ENCODE results near the gene COCH.

DNA sequence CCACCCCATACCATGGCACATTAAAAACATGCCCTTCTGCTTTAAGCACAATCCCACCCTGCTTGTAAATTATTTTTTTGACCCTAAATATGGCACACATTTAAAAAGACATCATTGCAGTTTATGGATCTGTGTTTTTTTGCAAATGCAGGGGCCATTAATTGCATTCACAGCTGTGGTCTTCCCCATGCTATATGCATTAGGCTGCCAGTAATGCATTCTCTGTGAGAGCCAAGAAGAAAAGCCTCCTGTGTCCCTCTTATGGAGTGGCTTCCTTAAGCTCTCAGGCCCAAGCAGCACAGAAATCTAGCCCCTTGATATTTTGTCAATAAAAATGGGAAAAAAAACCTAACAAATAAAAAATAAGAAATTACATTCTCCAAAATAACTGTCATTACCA lies 20.4 kb upstream of the COCH start:
- TF ChIP-seq, protein P1, sequence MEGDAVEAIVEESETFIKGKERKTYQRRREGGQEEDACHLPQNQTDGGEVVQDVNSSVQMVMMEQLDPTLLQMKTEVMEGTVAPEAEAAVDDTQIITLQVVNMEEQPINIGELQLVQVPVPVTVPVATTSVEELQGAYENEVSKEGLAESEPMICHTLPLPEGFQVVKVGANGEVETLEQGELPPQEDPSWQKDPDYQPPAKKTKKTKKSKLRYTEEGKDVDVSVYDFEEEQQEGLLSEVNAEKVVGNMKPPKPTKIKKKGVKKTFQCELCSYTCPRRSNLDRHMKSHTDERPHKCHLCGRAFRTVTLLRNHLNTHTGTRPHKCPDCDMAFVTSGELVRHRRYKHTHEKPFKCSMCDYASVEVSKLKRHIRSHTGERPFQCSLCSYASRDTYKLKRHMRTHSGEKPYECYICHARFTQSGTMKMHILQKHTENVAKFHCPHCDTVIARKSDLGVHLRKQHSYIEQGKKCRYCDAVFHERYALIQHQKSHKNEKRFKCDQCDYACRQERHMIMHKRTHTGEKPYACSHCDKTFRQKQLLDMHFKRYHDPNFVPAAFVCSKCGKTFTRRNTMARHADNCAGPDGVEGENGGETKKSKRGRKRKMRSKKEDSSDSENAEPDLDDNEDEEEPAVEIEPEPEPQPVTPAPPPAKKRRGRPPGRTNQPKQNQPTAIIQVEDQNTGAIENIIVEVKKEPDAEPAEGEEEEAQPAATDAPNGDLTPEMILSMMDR (conservative IDR thresholded peaks at IDR 0.05; ENCODE audit: low read depth in 2 of 2) = no peak
- TF ChIP-seq EZH2 (IDR thresholded peaks at IDR 0.05; ENCODE audit: low read depth, unreplicated experiment) = no peak
- no peak for TF ChIP-seq CREB1 (CRISPR knock-in tag; IDR thresholded peaks at IDR 0.05; ENCODE audit: low read depth)
- no peak for TF ChIP-seq POLR2AphosphoS5 (IDR thresholded peaks at IDR 0.05; ENCODE audit: low read depth)
- TF ChIP-seq, protein P2, sequence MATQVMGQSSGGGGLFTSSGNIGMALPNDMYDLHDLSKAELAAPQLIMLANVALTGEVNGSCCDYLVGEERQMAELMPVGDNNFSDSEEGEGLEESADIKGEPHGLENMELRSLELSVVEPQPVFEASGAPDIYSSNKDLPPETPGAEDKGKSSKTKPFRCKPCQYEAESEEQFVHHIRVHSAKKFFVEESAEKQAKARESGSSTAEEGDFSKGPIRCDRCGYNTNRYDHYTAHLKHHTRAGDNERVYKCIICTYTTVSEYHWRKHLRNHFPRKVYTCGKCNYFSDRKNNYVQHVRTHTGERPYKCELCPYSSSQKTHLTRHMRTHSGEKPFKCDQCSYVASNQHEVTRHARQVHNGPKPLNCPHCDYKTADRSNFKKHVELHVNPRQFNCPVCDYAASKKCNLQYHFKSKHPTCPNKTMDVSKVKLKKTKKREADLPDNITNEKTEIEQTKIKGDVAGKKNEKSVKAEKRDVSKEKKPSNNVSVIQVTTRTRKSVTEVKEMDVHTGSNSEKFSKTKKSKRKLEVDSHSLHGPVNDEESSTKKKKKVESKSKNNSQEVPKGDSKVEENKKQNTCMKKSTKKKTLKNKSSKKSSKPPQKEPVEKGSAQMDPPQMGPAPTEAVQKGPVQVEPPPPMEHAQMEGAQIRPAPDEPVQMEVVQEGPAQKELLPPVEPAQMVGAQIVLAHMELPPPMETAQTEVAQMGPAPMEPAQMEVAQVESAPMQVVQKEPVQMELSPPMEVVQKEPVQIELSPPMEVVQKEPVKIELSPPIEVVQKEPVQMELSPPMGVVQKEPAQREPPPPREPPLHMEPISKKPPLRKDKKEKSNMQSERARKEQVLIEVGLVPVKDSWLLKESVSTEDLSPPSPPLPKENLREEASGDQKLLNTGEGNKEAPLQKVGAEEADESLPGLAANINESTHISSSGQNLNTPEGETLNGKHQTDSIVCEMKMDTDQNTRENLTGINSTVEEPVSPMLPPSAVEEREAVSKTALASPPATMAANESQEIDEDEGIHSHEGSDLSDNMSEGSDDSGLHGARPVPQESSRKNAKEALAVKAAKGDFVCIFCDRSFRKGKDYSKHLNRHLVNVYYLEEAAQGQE (IDR thresholded peaks at IDR 0.05; ENCODE audit: unreplicated experiment) = no peak
- no peak for TF ChIP-seq NANOG (IDR thresholded peaks at IDR 0.05; ENCODE audit: borderline replicate concordance)
- TF ChIP-seq STAT1 (IDR thresholded peaks at IDR 0.05; ENCODE audit: unreplicated experiment) = no peak
- TF ChIP-seq JUNB (IDR thresholded peaks at IDR 0.05; ENCODE audit: unreplicated experiment) = no peak

All from GM23338 (cell line).